H1 (cell line): Measurements from ENCODE around the gene HLF. TPM values are rescaled to one million over a fixed set of nuclear protein-coding genes. Genes with fewer than 3 reads are reported as not detected.

Experiments used
- CTCF ChIA-PET: fragments of 300-600 bp; sonication (Branson Sonifier 250); formaldehyde crosslinking; loops from one replicate; lab custom pipeline; 2021; ENCODE audit not compliant: partially characterized antibody; lab: Charles Lee
- POLR2A ChIA-PET: fragments of 300-600 bp; sonication (Branson Sonifier 250); formaldehyde crosslinking; loops from one replicate; lab custom pipeline; 2021; ENCODE audit warnings: inconsistent platforms; ENCODE audit not compliant: partially characterized antibody; lab: Charles Lee
- DNase-seq, 2 experiments: peaks; one replicate each; pipeline versions ENCODE4 v3.0.0 to v3.0.0-alpha.2; 2010 to 2022; ENCODE audit warnings: low spot score in 2 of 2, low read depth in 1 of 2, mixed read lengths in 1 of 2
- FAIRE-seq: peaks from 2 replicates; lab custom pipeline; 2011; peaks lifted over from hg19 to GRCh38; lab: Jason Lieb, UNC
- H2AFZ ChIP-seq: 2 replicates; pipeline ENCODE4 v1.8.1; 2012; ENCODE audit warnings: low read length, inconsistent platforms
- H2AK5ac ChIP-seq: 2 replicates; pipeline ENCODE4 v1.6.1; 2013; ENCODE audit warnings: low read depth, low read length
- H2BK120ac ChIP-seq: replicated peaks from 2 replicates; pipeline ENCODE3; 2013; ENCODE audit warnings: low read depth, low read length, inconsistent platforms
- H2BK12ac ChIP-seq: 2 replicates; pipeline ENCODE4 v1.6.1; 2013; ENCODE audit warnings: low read depth, low read length
- H2BK15ac ChIP-seq: 2 replicates; pipeline ENCODE4 v1.6.1; 2013; ENCODE audit warnings: low read length
- H2BK20ac ChIP-seq: 2 replicates; pipeline ENCODE4 v1.6.1; 2013; ENCODE audit warnings: low read length
- H2BK5ac ChIP-seq: 2 replicates; pipeline ENCODE4 v1.6.1; 2013; ENCODE audit warnings: low read depth, low read length
- H3K14ac ChIP-seq: 2 replicates; pipeline ENCODE4 v1.6.1; 2013; ENCODE audit warnings: inconsistent platforms; ENCODE audit not compliant: insufficient read length
- H3K18ac ChIP-seq: 2 replicates; pipeline ENCODE4 v1.6.1; 2013; ENCODE audit warnings: low read length; ENCODE audit errors: extremely low read depth
- H3K23ac ChIP-seq: 2 replicates; pipeline ENCODE4 v1.6.1; 2013; ENCODE audit warnings: inconsistent platforms; ENCODE audit not compliant: insufficient read length
- H3K23me2 ChIP-seq: 2 replicates; pipeline ENCODE4 v1.6.1; 2013; ENCODE audit warnings: low read depth, low read length
- H3K27ac ChIP-seq: 2 replicates; pipeline ENCODE4 v1.6.1; 2011; ENCODE audit warnings: low read depth, low read length, inconsistent platforms
- H3K27me3 ChIP-seq, 4 experiments: replicated peaks in 1 of 4; 1 replicate in 1 of 4; 2 replicates in 3 of 4; pipeline versions ENCODE4 v1.6.1 to v1.8.1; 2011 to 2013; ENCODE audit warnings: low read length in 3 of 4, mild to moderate bottlenecking in 3 of 4, inconsistent platforms in 2 of 4, mixed read lengths in 2 of 4, moderate library complexity in 1 of 4; ENCODE audit not compliant: control insufficient read depth in 3 of 4, insufficient read depth in 3 of 4; ENCODE audit errors: extremely low read depth in 1 of 4
- H3K36me3 ChIP-seq, 4 experiments: 2 replicates each; pipeline versions ENCODE4 v1.6.1 to v1.8.1; 2011 to 2013; ENCODE audit warnings: mild to moderate bottlenecking in 4 of 4, low read length in 3 of 4, moderate library complexity in 2 of 4, control low read depth in 1 of 4, inconsistent platforms in 1 of 4; ENCODE audit not compliant: insufficient read depth in 4 of 4, control insufficient read depth in 2 of 4
- H3K4ac ChIP-seq: replicated peaks from 2 replicates; pipeline ENCODE3; 2013; ENCODE audit warnings: low read length, low read depth, mixed read lengths, inconsistent platforms; ENCODE audit not compliant: insufficient read length
- H3K4me1 ChIP-seq, 4 experiments: replicated peaks in 1 of 4; 1 replicate in 1 of 4; 2 replicates in 3 of 4; pipeline versions ENCODE4 v1.6.1 to v1.8.1; 2011 to 2013; ENCODE audit warnings: low read length in 3 of 4, inconsistent platforms in 2 of 4, mixed read lengths in 1 of 4; ENCODE audit not compliant: insufficient read depth in 4 of 4, control insufficient read depth in 3 of 4
- H3K4me2 ChIP-seq, 2 experiments: 2 replicates each; pipeline versions ENCODE4 v1.6.1 to v1.8.1; 2011 to 2013; ENCODE audit warnings: low read depth in 2 of 2, low read length in 2 of 2, control low read depth in 1 of 2, inconsistent platforms in 1 of 2, mild to moderate bottlenecking in 1 of 2; ENCODE audit not compliant: insufficient read depth in 1 of 2
- H3K4me3 ChIP-seq, 4 experiments: fragments of 200-600, 300-600 bp in 1 of 4; sonication (generic), shearing (Covaris generic), sonication (Bioruptor Twin) in 1 of 4; 2 replicates each; pipeline versions ENCODE4 v1.5.1 to v1.8.1; 2011 to 2016; ENCODE audit warnings: low read length in 4 of 4, low read depth in 3 of 4, control low read depth in 2 of 4, inconsistent platforms in 2 of 4, mild to moderate bottlenecking in 2 of 4, mixed read lengths in 1 of 4, moderate library complexity in 1 of 4; ENCODE audit not compliant: insufficient read depth in 2 of 4; ENCODE audit errors: extremely low read depth in 1 of 4
- H3K56ac ChIP-seq: replicated peaks from 2 replicates; pipeline ENCODE3; 2013; ENCODE audit warnings: low read depth, mild to moderate bottlenecking, mixed read lengths, low read length, inconsistent platforms; ENCODE audit not compliant: insufficient read length
- H3K79me1 ChIP-seq: 2 replicates; pipeline ENCODE4 v1.6.1; 2013; ENCODE audit warnings: low read depth, low read length, control low read depth
- H3K79me2 ChIP-seq, 2 experiments: 2 replicates each; pipeline versions ENCODE4 v1.6.1 to v1.8.1; 2012 to 2013; ENCODE audit warnings: low read length in 2 of 2, mild to moderate bottlenecking in 2 of 2, inconsistent platforms in 1 of 2; ENCODE audit not compliant: insufficient read depth in 2 of 2, control insufficient read depth in 1 of 2
- H3K9ac ChIP-seq, 4 experiments: replicated peaks in 1 of 4; 1 replicate in 1 of 4; 2 replicates in 3 of 4; pipeline versions ENCODE4 v1.6.1 to v1.8.1; 2011 to 2013; ENCODE audit warnings: low read depth in 3 of 4, low read length in 3 of 4, control low read depth in 2 of 4, mild to moderate bottlenecking in 2 of 4, moderate library complexity in 2 of 4, inconsistent platforms in 1 of 4; ENCODE audit errors: extremely low read depth in 1 of 4
- H3K9me3 ChIP-seq, 2 experiments: 2 replicates each; pipeline versions ENCODE4 v1.6.1 to v1.8.1; 2012 to 2013; ENCODE audit warnings: mild to moderate bottlenecking in 2 of 2, moderate library complexity in 2 of 2, control low read depth in 1 of 2, inconsistent platforms in 1 of 2, low read depth in 1 of 2, low read length in 1 of 2, mixed read lengths in 1 of 2; ENCODE audit not compliant: insufficient read depth in 2 of 2
- H4K20me1 ChIP-seq, 2 experiments: replicated peaks in 1 of 2; 2 replicates each; pipeline versions ENCODE3 to v1.8.1; 2011 to 2013; ENCODE audit warnings: inconsistent platforms in 2 of 2, low read length in 2 of 2, mild to moderate bottlenecking in 1 of 2; ENCODE audit not compliant: insufficient read depth in 2 of 2, control insufficient read depth in 1 of 2
- H4K5ac ChIP-seq: 2 replicates; pipeline ENCODE4 v1.6.1; 2013; ENCODE audit warnings: low read length, low read depth, mixed read lengths, inconsistent platforms; ENCODE audit not compliant: insufficient read length
- H4K8ac ChIP-seq: 2 replicates; pipeline ENCODE4 v1.8.0; 2013; ENCODE audit warnings: mild to moderate bottlenecking, moderate library complexity, low read length, inconsistent platforms; ENCODE audit not compliant: insufficient read depth; ENCODE audit errors: extremely low read depth
- H4K91ac ChIP-seq: replicated peaks from 2 replicates; pipeline ENCODE3; 2013; ENCODE audit warnings: low read length, mixed read lengths, inconsistent platforms; ENCODE audit not compliant: insufficient read length
- ATF2 ChIP-seq: IDR thresholded peaks from 2 replicates; pipeline ENCODE4 v1.6.1; 2012; ENCODE audit warnings: low read length, inconsistent platforms
- CBX8 ChIP-seq: fragments of 300-800, 300-1000 bp; sonication (generic); IDR thresholded peaks from 2 replicates; pipeline ENCODE4 v1.7.1; 2016; ENCODE audit warnings: low read depth, low read length, borderline replicate concordance
- RAD21 ChIP-seq, 2 experiments: IDR thresholded peaks in 1 of 2; conservative IDR thresholded peaks in 1 of 2; 2 replicates each; pipeline ENCODE4 v1.6.1; 2011; ENCODE audit warnings: low read depth in 2 of 2, low read length in 2 of 2, improper control_type of control experiment in 1 of 2, inconsistent platforms in 1 of 2, mild to moderate bottlenecking in 1 of 2, moderate library complexity in 1 of 2
- TAF1 ChIP-seq: IDR thresholded peaks from 2 replicates; pipeline ENCODE4 v1.6.1; 2011; ENCODE audit warnings: mild to moderate bottlenecking, low read depth, low read length
- YY1 ChIP-seq: IDR thresholded peaks from 2 replicates; pipeline ENCODE4 v1.6.1; 2011; ENCODE audit warnings: low read depth, mild to moderate bottlenecking, low read length
- WGBS, 2 experiments: shearing (Covaris generic) in 1 of 2; methylation state at CpG; one replicate each; pipeline versions ENCODE4 v1.1.6 to v1.1.7; 2013 to 2015; ENCODE audit warnings: low lambda C conversion rate in 2 of 2, mixed read lengths in 2 of 2, inconsistent platforms in 1 of 2, low coverage in 1 of 2, missing lambda C conversion rate in 1 of 2; ENCODE audit not compliant: insufficient replicate concordance in 2 of 2, insufficient coverage in 1 of 2, insufficient read length in 1 of 2; ENCODE audit errors: extremely low coverage in 1 of 2, missing lambda C conversion rate in 1 of 2; 5-methylcytosine and 5-hydroxymethylcytosine counted together
- polyA plus RNA-seq, 7 experiments: library from polyadenylated mRNA; depleted of rRNA in 3 of 7; stranded (reverse) in 5 of 7; unstranded in 2 of 7; fragments of >200 nt in 5 of 7; fragments of 200-250 nt in 2 of 7; gene quantifications; 1 replicate in 5 of 7; 2 replicates in 1 of 7; 4 replicates in 1 of 7; pipeline versions ENCODE4 v1.2.1 to v1.2.3, GENCODE V29; 2011 to 2013; ENCODE audit warnings: missing spikeins in 2 of 7, mixed read lengths in 2 of 7
- total RNA-seq: library from RNA; stranded (reverse); fragmentation: NEBNext Ultra II Directional; extraction: Animal tissue kit (Norgen Biotek cat#: 25700); gene quantifications from 2 replicates; pipeline ENCODE4 v1.2.1, GENCODE V29; 2021

Gene HLF
- total and polyA plus RNA-seq, 2 of the 8 experiments (the other 6 are each of a cell fraction or from before 2014, with no cell fraction given): 0.39 to 0.60 TPM

GRCh38 chr17:55259684-55260111 lies 5.1 kb upstream of the HLF start:
- TF ChIP-seq ATF2: no peak
- no peak for TF ChIP-seq RAD21 (IDR thresholded peaks at IDR 0.05 in 1 of 2, conservative IDR thresholded peaks at IDR 0.05 in 1 of 2; ENCODE audit: low read depth in 2 of 2, low read length in 2 of 2)
- TF ChIP-seq TAF1: no peak
- TF ChIP-seq CBX8: no peak
- TF ChIP-seq YY1: 0 out of 2 replicates have a peak, but pooled peaks have one; percentile 29
- Histone ChIP-seq H4K91ac (no peak overlapping the region), H3K14ac (no peak overlapping the region), H2BK12ac (no peak overlapping the region), H3K18ac (no peak overlapping the region), H3K4me2 (no peak overlapping the region), H3K36me3 (no peaks in the 10 kb centered on the region), H3K56ac (no peak overlapping the region), H3K9ac (no peak overlapping the region), H3K4me1 (peaks cover 0 to 10% (median 2%) of the 10 kb centered on the region in 4 experiments; a peak in 4 of 7 replicates), H2BK15ac (no peak overlapping the region), H2AFZ (peak overlapping the region; percentile 96), H2BK120ac (no peak overlapping the region), H3K4ac (no peak overlapping the region), H3K27me3 (peaks cover 13 to 28% (median 22%) of the 10 kb centered on the region in 4 experiments), H4K5ac (no peak overlapping the region), H3K79me1 (no peaks in the 10 kb centered on the region), H3K79me2 (no peaks in the 10 kb centered on the region), H3K9me3 (no peaks in the 10 kb centered on the region; a peak in 2 of 4 replicates), H3K23me2 (peaks cover 8% of the 10 kb centered on the region; the same call in 1 of the 2 replicates), H3K4me3 (no peak overlapping the region), H2BK20ac (no peak overlapping the region), H4K8ac (no peak overlapping the region), H2BK5ac (no peak overlapping the region), H3K23ac (no peak overlapping the region), H2AK5ac (no peak overlapping the region), H4K20me1 (peaks cover 0 to 2% of the 10 kb centered on the region in 2 experiments), H3K27ac (no peak overlapping the region)
- ChIA-PET CTCF (no interaction called here), POLR2A (no interaction called here)
- WGBS, 2 experiments: 89% methylated on average over 4 of the region's 4 CpGs; no CpG with 5 or more reads in 1 of the 2 experiments
- FAIRE-seq (no peak), DNase-seq (no peak)
